Fibroblast of lung (primary cell): ENCODE results near the gene YPEL3. TPM values are rescaled to one million over a fixed set of nuclear protein-coding genes. Genes with fewer than 3 reads are reported as not detected.

Source experiments
- DNase-seq, 2 donors: peaks; one replicate each; pipeline versions ENCODE4 v3.0.0 to v3.0.0-alpha.2; 2010; ENCODE audit warnings: low read depth in 2 of 2
- H2AFZ ChIP-seq: 2 replicates; pipeline ENCODE4 v1.5.1; 2012; ENCODE audit warnings: low read length, control low read depth, inconsistent platforms
- H3K27ac ChIP-seq: 2 replicates; pipeline ENCODE4 v1.5.1; 2011; ENCODE audit warnings: low read length, control low read depth; ENCODE audit not compliant: insufficient read depth
- H3K27me3 ChIP-seq: 2 replicates; pipeline ENCODE4 v1.5.1; 2011; ENCODE audit warnings: mild to moderate bottlenecking, low read length; ENCODE audit not compliant: control insufficient read depth, insufficient read depth
- H3K36me3 ChIP-seq: 2 replicates; pipeline ENCODE4 v1.5.1; 2011; ENCODE audit warnings: low read length; ENCODE audit not compliant: control insufficient read depth, insufficient read depth
- H3K4me1 ChIP-seq: 2 replicates; pipeline ENCODE4 v1.5.1; 2011; ENCODE audit warnings: low read length; ENCODE audit not compliant: control insufficient read depth, insufficient read depth; ENCODE audit errors: extremely low read depth
- H3K4me2 ChIP-seq: 2 replicates; pipeline ENCODE4 v1.5.1; 2011; ENCODE audit warnings: low read length, control low read depth; ENCODE audit not compliant: insufficient read depth; ENCODE audit errors: extremely low read depth
- H3K4me3 ChIP-seq, 4 experiments: fragments of 200-600 bp in 1 of 4; sonication (generic) in 1 of 4; replicated peaks in 1 of 4; 2 replicates each; pipeline ENCODE4 v1.5.1; 2011 to 2016; ENCODE audit warnings: low read length in 4 of 4, low read depth in 3 of 4, mild to moderate bottlenecking in 3 of 4, control low read depth in 2 of 4, inconsistent platforms in 1 of 4, mixed read lengths in 1 of 4; ENCODE audit not compliant: insufficient read depth in 1 of 4; ENCODE audit errors: control extremely low read depth in 1 of 4
- H3K79me2 ChIP-seq: 2 replicates; pipeline ENCODE4 v1.5.1; 2012; ENCODE audit warnings: mild to moderate bottlenecking, low read length, inconsistent platforms; ENCODE audit not compliant: control insufficient read depth, insufficient read depth
- H3K9ac ChIP-seq: 2 replicates; pipeline ENCODE4 v1.5.1; 2011; ENCODE audit warnings: mild to moderate bottlenecking, low read length, control low read depth; ENCODE audit not compliant: insufficient read depth
- H3K9me3 ChIP-seq: 2 replicates; pipeline ENCODE4 v1.5.1; 2012; ENCODE audit warnings: low read depth, low read length; ENCODE audit not compliant: control insufficient read depth, insufficient read depth
- H4K20me1 ChIP-seq: 2 replicates; pipeline ENCODE4 v1.5.1; 2011; ENCODE audit warnings: low read length; ENCODE audit not compliant: control insufficient read depth, insufficient read depth; ENCODE audit errors: extremely low read depth
- EZH2 ChIP-seq: IDR thresholded peaks from 2 replicates; pipeline ENCODE4 v1.5.1; 2012; ENCODE audit warnings: low read length, control low read depth, mild to moderate bottlenecking; ENCODE audit errors: missing control alignments
- polyA plus RNA-seq, 2 donors: library from polyadenylated mRNA; depleted of rRNA in 1 of 2; stranded (reverse) in 1 of 2; unstranded in 1 of 2; fragments of >200 nt; gene quantifications; 2 replicates each; pipeline ENCODE4 v1.2.1, GENCODE V29; 2011 to 2012; ENCODE audit warnings: missing spikeins in 1 of 2
- total RNA-seq: library from RNA; depleted of rRNA; stranded (reverse); fragments of >200 nt; gene quantifications from 2 replicates; pipeline ENCODE4 v1.2.1, GENCODE V29; 2014
- TF ChIP-seq, protein P1 (sequence below), 2 donors: IDR thresholded peaks in 1 of 2; conservative IDR thresholded peaks in 1 of 2; 1 replicate in 1 of 2; 2 replicates in 1 of 2; pipeline ENCODE4 v1.5.1; 2011 to 2012; ENCODE audit warnings: low read length in 2 of 2, control low read depth in 1 of 2, inconsistent platforms in 1 of 2, low read depth in 1 of 2, mild to moderate bottlenecking in 1 of 2

Gene YPEL3
- total and polyA plus RNA-seq, 2 donors (not counting 1 experiment from before 2014, with no cell fraction given) = 16.0 to 21.4 TPM

DNA sequence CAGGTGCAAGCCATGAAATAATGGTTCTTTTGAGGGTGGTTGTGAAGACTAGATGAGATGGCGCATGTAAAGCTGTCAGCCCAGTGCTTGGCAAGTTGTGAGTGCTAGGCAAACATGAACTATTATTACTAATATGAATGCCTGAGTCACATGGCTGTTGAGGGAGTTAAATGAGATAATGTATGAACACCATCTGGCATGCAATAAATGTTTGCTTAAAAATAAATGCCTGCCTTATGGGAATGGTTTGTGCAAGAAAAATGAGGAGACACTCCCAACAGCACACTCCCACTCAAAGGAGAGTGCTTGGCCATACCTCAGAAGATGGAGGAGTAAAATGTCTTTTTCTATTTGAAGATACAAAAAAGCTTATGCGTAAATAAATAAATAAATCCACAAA is 23.4 kb upstream of the YPEL3 start:
- Histone ChIP-seq H2AFZ (no peak overlapping the region), H3K4me2 (no peak overlapping the region), H3K79me2 (peaks cover 5% of the 10 kb centered on the region), H3K36me3 (peaks cover 17% of the 10 kb centered on the region), H3K4me3 (no peak overlapping the region), H3K27me3 (no peaks in the 10 kb centered on the region), H3K9me3 (no peaks in the 10 kb centered on the region), H4K20me1 (no peaks in the 10 kb centered on the region), H3K27ac (no peak overlapping the region), H3K4me1 (peaks cover 5% of the 10 kb centered on the region), H3K9ac (no peak overlapping the region)
- TF ChIP-seq EZH2 = no peak
- TF ChIP-seq, protein P1, sequence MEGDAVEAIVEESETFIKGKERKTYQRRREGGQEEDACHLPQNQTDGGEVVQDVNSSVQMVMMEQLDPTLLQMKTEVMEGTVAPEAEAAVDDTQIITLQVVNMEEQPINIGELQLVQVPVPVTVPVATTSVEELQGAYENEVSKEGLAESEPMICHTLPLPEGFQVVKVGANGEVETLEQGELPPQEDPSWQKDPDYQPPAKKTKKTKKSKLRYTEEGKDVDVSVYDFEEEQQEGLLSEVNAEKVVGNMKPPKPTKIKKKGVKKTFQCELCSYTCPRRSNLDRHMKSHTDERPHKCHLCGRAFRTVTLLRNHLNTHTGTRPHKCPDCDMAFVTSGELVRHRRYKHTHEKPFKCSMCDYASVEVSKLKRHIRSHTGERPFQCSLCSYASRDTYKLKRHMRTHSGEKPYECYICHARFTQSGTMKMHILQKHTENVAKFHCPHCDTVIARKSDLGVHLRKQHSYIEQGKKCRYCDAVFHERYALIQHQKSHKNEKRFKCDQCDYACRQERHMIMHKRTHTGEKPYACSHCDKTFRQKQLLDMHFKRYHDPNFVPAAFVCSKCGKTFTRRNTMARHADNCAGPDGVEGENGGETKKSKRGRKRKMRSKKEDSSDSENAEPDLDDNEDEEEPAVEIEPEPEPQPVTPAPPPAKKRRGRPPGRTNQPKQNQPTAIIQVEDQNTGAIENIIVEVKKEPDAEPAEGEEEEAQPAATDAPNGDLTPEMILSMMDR (conservative IDR thresholded peaks at IDR 0.05 in 1 of 2, IDR thresholded peaks at IDR 0.05 in 1 of 2; ENCODE audit: low read depth in 1 of 2, low read length in 2 of 2) = no peak
- no peak for DNase-seq

DNA sequence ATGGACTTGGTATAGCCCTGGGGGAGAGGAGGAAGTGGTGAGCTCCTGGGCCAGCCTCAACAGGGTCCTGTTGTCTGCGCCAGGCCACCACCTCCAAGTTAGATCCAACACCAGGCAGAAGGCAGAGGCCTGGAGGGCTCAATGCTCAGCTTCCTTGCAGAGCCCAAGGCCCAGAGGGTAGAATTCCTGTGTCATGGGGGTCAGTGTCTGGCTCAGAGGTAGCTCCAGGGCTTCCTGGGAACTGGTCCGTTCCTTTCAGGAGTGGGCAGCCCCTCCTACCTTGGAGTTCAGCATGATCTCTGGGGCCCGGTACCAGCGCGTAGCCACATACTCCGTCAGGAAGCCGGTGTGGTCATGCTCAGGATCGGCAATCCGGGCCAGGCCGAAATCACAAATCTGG is 21.8 kb upstream of the YPEL3 start:
- H3K4me2 ChIP-seq = no peak overlapping the region
- H3K36me3 ChIP-seq = peaks cover 20% of the 10 kb centered on the region
- no peak overlapping the region for H3K27ac ChIP-seq
- H3K9ac ChIP-seq = no peak overlapping the region
- H3K79me2 ChIP-seq = peaks cover 5% of the 10 kb centered on the region
- no peaks in the 10 kb centered on the region for H3K27me3 ChIP-seq
- peaks cover 10% of the 10 kb centered on the region for H3K4me1 ChIP-seq
- H2AFZ ChIP-seq = no peak overlapping the region
- DNase-seq = no peak
- no peaks in the 10 kb centered on the region for H4K20me1 ChIP-seq
- TF ChIP-seq, protein P1 (conservative IDR thresholded peaks at IDR 0.05 in 1 of 2, IDR thresholded peaks at IDR 0.05 in 1 of 2; ENCODE audit: low read depth in 1 of 2, low read length in 2 of 2) = no peak
- no peak for TF ChIP-seq EZH2
- H3K4me3 ChIP-seq = no peak overlapping the region
- H3K9me3 ChIP-seq = no peaks in the 10 kb centered on the region

DNA sequence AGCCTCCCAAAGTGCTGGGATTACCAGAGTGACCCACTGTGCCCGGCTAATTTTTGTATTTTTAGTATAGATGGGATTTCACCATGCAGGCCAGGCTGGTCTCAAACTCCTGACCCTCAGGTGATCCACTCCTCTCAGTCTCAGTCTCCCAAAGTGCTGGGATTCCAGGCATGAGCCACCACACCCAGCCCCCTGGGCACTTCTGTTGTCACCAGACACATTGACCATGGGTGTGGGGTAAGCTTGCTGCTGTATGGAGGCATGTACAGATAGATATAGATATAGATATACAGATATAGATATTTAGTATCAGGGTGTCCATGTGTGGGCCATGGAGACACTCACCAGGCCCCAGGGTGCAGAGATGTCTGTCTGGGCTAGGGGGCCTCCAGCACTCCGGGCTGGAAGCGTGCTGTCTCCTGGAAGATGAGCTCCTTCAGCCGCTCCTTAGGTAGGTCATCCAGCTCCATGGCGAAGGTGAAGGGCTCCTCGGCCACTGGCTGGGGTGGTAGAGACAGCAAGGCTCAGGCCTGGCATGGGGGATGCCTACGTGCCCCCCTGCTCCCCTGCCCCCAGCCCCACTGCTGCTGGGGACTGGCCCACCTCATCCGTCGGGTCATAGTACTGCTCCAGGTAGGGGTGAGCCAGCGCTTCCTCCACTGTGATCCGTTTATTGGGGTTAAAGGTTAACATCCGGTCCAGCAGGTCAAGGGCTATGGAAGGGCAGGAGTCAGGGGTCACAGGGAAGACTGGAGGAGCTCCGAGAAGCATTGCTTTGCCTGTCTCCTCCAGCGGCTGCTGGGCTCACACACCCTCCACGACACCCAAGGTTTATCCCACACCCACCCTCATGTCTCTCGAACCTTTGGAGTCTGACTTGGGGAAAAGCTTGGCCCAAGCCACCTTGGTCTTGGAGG is 20.5 kb upstream of the YPEL3 start:
- H3K4me2 ChIP-seq = no peak overlapping the region
- H3K27me3 ChIP-seq = no peaks in the 10 kb centered on the region
- no peak overlapping the region for H3K27ac ChIP-seq
- peaks cover 10% of the 10 kb centered on the region for H3K4me1 ChIP-seq
- H2AFZ ChIP-seq = no peak overlapping the region
- H3K9me3 ChIP-seq = no peaks in the 10 kb centered on the region
- no peak for DNase-seq
- H3K79me2 ChIP-seq = no peaks in the 10 kb centered on the region
- TF ChIP-seq EZH2 = no peak
- TF ChIP-seq, protein P1 (conservative IDR thresholded peaks at IDR 0.05 in 1 of 2, IDR thresholded peaks at IDR 0.05 in 1 of 2; ENCODE audit: low read depth in 1 of 2, low read length in 2 of 2) = no peak
- H3K4me3 ChIP-seq = no peak overlapping the region
- H4K20me1 ChIP-seq = no peaks in the 10 kb centered on the region
- H3K9ac ChIP-seq = no peak overlapping the region
- H3K36me3 ChIP-seq = peaks cover 22% of the 10 kb centered on the region
